ENCODE data around the gene MEG3. TPM values are rescaled to one million over a fixed set of nuclear protein-coding genes. Genes with fewer than 3 reads are reported as not detected.

MEG3 gene
- total RNA-seq, 4 donors from 2014 or later = 1.2 to 18.9 (median 3.5) TPM

- TF ChIP-seq CTCF (IDR thresholded peaks at IDR 0.05) = no peak
- no peak for TF ChIP-seq POLR2A (IDR thresholded peaks at IDR 0.05)
- no peak overlapping the region for H3K27ac ChIP-seq
- peaks cover 0 to 65% (median 0%) of the 10 kb centered on the region in 4 donors for H3K27me3 ChIP-seq
- no peaks in the 10 kb centered on the region for H3K9me3 ChIP-seq
- H3K4me3 ChIP-seq = no peak overlapping the region
- intact Hi-C loops (cut with DNase I) = no loop called here
- DNase-seq = no peak
- WGBS, 2 donors = 83 to 92% methylated on average over 4 of the region's 4 CpGs
- H3K4me1 ChIP-seq = peaks cover 0 to 9% (median 0%) of the 10 kb centered on the region in 3 donors
- H3K36me3 ChIP-seq = no peaks in the 10 kb centered on the region
Measured at GRCh38 chr14:100785338-100785615, 40.6 kb upstream of the MEG3 start.

- TF ChIP-seq CTCF (IDR thresholded peaks at IDR 0.05) = no peak
- TF ChIP-seq POLR2A (IDR thresholded peaks at IDR 0.05) = no peak
- intact Hi-C loops (cut with DNase I) = no loop called here
- H3K27me3 ChIP-seq = peaks cover 0 to 65% (median 0%) of the 10 kb centered on the region in 4 donors
- H3K27ac ChIP-seq = no peak overlapping the region
- H3K36me3 ChIP-seq = no peaks in the 10 kb centered on the region
- H3K4me1 ChIP-seq = peaks cover 0 to 9% (median 0%) of the 10 kb centered on the region in 3 donors
- no peaks in the 10 kb centered on the region for H3K9me3 ChIP-seq
- no peak for DNase-seq
- WGBS, 2 donors = 85 to 100% methylated on average over 3 to 7 of the region's 7 CpGs
- H3K4me3 ChIP-seq = no peak overlapping the region
Measured at GRCh38 chr14:100785626-100786025, 40.3 kb upstream of the MEG3 start.

GRCh38 chr14:100786131-100786530 lies 39.8 kb upstream of the MEG3 start:
- 57 to 81% methylated on average over 3 to 6 of the region's 11 CpGs for WGBS, 2 donors
- H3K36me3 ChIP-seq = no peaks in the 10 kb centered on the region
- no peak for DNase-seq
- no peaks in the 10 kb centered on the region for H3K9me3 ChIP-seq
- H3K27me3 ChIP-seq = peaks cover 0 to 66% (median 0%) of the 10 kb centered on the region in 4 donors
- no peak for TF ChIP-seq CTCF (IDR thresholded peaks at IDR 0.05)
- peaks cover 0 to 7% (median 3%) of the 10 kb centered on the region in 3 donors for H3K4me1 ChIP-seq
- H3K4me3 ChIP-seq = no peak overlapping the region
- no peak overlapping the region for H3K27ac ChIP-seq
- intact Hi-C loops (cut with DNase I) = no loop called here

GRCh38 chr14:100786576-100787219 lies 39.2 kb upstream of the MEG3 start:
- H3K27me3 ChIP-seq = peaks cover 0 to 72% (median 0%) of the 10 kb centered on the region in 4 donors
- intact Hi-C loops (cut with DNase I) = no loop called here
- no peak overlapping the region for H3K27ac ChIP-seq
- H3K9me3 ChIP-seq = no peaks in the 10 kb centered on the region
- DNase-seq = no peak
- H3K36me3 ChIP-seq = no peaks in the 10 kb centered on the region
- WGBS, 2 donors = 54 to 57% methylated on average over 10 to 11 of the region's 11 CpGs
- no peak overlapping the region for H3K4me3 ChIP-seq
- peaks cover 0 to 7% (median 6%) of the 10 kb centered on the region in 3 donors for H3K4me1 ChIP-seq
- TF ChIP-seq POLR2A (IDR thresholded peaks at IDR 0.05) = no peak
- no peak for TF ChIP-seq CTCF (IDR thresholded peaks at IDR 0.05)

DNA sequence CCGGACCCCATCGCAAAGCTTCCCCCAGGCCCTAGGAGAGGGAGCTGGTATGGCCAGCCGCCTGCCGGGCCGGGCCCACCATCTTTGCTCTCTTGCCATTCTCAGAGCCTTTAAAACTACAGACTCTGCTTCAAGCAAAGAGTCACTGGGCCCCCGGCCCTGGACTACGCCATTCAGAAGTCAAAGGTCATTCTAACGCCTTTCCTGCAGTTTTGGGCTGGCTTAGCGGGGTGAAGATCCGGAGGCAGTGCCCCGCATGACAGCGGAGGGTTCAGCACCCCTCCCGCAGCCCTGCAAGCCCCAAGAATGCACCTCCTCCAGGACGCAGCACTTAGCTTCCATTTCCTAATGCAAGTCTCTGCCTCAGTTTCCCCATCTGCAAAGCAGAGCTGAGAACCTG lies 38.3 kb upstream of the MEG3 start:
- TF ChIP-seq POLR2A (IDR thresholded peaks at IDR 0.05) = no peak
- TF ChIP-seq CTCF (IDR thresholded peaks at IDR 0.05) = no peak
- intact Hi-C loops (cut with DNase I) = no loop called here
- no peaks in the 10 kb centered on the region for H3K36me3 ChIP-seq
- peaks cover 0 to 7% (median 6%) of the 10 kb centered on the region in 3 donors for H3K4me1 ChIP-seq
- H3K4me3 ChIP-seq = no peak overlapping the region
- 88 to 99% methylated on average over 5 to 9 of the region's 14 CpGs for WGBS, 2 donors
- peaks cover 0 to 82% (median 0%) of the 10 kb centered on the region in 4 donors for H3K27me3 ChIP-seq
- H3K9me3 ChIP-seq = no peaks in the 10 kb centered on the region
- DNase-seq = no peak
- H3K27ac ChIP-seq = no peak overlapping the region

Data from esophagus squamous epithelium (tissue), 5 donors.